ENCODE data around the gene GIPC2.
A peak's percentile ranks its signal among the peaks of the same experiment; 100 is the strongest.
"Not testable (repeated sequence)": the region's sequence is repeated elsewhere in the genome, so short reads cannot be mapped to it uniquely, and the experiment has no call there.

GIPC2 gene

DNA sequence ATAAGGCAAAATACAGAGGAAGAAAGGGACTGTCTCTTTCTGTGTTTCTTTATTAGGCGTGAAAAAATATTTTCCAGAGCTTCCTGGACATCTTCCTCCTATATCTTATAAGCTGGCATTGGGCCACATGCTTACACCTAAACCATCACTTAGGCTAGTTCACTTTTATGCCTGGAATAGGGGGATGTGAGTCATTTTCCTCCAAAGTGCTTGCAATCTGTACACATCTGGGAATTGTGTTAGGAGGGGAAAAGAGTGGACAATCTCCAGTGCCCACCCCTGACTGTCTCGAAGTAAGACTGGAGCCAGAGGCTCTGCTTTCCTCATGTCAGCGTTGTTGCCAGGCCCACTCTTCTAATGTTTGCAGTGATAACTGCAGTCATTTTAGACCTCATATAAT is 29.9 kb downstream of the GIPC2 start:
- Histone ChIP-seq H3K27ac (no peak overlapping the region), H3K4me3 (no peak overlapping the region)
- DNase-seq (ENCODE audit: low spot score), result no peak
- TF ChIP-seq, protein P1, sequence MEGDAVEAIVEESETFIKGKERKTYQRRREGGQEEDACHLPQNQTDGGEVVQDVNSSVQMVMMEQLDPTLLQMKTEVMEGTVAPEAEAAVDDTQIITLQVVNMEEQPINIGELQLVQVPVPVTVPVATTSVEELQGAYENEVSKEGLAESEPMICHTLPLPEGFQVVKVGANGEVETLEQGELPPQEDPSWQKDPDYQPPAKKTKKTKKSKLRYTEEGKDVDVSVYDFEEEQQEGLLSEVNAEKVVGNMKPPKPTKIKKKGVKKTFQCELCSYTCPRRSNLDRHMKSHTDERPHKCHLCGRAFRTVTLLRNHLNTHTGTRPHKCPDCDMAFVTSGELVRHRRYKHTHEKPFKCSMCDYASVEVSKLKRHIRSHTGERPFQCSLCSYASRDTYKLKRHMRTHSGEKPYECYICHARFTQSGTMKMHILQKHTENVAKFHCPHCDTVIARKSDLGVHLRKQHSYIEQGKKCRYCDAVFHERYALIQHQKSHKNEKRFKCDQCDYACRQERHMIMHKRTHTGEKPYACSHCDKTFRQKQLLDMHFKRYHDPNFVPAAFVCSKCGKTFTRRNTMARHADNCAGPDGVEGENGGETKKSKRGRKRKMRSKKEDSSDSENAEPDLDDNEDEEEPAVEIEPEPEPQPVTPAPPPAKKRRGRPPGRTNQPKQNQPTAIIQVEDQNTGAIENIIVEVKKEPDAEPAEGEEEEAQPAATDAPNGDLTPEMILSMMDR (IDR thresholded peaks at IDR 0.05), result no peak

DNA sequence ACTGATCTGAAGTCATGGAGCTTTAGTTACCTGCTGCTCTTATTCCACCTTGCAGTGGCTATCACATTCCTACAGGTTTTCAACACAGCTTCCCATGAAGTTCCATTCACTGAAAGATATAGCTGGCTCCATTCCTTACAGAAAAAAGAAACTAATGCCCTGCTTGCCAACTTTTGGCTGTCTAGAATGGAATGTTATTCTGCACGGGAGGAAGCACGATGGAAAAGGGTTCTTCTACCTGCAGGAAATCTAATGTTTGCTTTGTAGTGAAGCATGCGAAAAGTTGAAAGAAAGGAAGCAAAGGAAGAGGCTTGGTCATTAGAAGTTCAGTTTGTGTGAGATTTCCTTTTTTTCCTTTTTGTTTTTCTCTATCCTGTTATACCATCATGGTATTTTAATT is 32.6 kb downstream of the GIPC2 start:
- no peak overlapping the region for H3K4me3 ChIP-seq
- DNase-seq (ENCODE audit: low spot score), result no peak
- no peak overlapping the region for H3K27ac ChIP-seq
- TF ChIP-seq, protein P1 (IDR thresholded peaks at IDR 0.05), result no peak

DNA sequence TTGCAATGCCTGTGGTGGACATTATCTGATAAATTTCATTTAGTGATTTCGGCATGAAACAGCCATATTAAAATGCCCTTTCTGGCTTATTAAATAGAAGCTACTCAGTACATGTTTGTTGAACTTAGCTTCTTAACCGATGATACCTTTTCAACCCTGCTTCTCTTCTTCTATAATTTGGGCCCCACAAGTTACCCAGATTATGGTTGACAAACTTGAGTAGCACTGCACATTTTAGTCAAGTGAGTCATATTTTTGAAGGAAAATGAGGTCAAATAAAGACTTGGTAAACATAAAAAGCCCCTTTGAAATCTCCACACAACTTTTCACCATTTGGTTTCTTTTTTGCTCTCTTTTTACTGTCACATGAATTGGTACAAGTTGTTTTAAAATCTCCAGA is 33.8 kb downstream of the GIPC2 start:
- peak overlapping the region; percentile 13 to 62 for H3K27ac ChIP-seq
- DNase-seq (ENCODE audit: low spot score), result no peak
- TF ChIP-seq, protein P1 (IDR thresholded peaks at IDR 0.05), result no peak
- H3K4me3 ChIP-seq, result no peak overlapping the region

DNA sequence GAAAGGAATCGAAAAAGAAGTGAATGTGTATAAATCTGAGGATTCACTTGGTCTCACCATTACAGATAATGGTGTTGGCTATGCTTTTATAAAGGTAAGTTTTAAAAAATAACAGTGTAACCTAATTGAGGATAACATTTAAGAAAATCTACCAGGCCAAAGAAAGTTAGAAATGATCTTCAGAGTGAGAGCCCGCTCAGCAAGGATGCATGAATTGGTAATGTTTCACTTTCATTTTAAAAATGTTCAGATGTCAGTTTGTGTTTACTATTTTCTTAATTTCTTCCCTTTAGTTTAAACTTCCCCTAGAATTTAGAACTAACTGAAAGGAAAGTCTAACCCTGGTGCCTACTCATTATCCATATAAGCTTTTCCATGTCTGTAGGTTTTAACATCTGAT is 35.0 kb downstream of the GIPC2 start:
- TF ChIP-seq, protein P1 (IDR thresholded peaks at IDR 0.05), result no peak
- DNase-seq (ENCODE audit: low spot score), result no peak
- Histone ChIP-seq H3K27ac (no peak overlapping the region), H3K4me3 (peak overlapping the region; percentile 23)

DNA sequence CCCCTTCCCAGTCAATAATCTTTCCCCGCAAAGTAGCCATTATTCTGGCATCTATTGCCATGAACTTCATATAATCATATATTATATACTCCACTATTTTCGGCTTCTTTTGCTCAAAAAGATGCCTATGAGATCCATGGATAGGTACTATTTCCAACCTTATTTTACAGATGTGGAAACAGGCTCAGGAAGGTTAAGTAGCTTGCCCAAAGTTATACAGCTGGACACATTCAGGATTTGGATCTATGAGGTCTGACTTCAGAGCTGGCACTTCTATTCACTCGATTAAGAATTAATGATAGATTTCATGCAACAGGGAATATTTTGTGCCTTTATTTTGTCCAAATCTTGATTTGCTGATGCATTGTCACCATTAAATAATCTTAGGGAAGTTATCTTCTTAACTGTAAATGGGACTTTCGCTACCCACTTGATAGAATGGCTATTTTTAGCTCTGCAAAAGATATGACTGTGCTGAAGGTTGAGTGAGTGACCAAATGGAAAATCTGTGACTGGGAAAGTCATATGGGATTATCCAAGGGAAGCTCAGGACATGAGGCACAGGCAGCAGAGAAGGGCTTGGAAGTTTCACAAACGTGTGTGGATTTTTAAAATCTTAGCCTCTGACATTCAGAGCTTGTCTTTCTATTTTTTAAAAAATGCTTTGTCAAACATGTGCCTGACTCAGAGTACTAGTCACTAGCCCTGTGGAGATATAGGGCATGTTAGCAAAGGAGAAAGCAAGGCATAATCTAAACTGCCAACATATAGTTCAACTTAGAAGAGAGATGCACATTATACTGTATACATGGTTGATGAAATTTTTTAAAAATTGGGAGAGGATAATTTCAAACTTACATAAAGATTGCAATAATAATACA is 36.5 kb downstream of the GIPC2 start:
- H3K4me3 ChIP-seq, result no peak overlapping the region
- peak overlapping the region; percentile 43 to 64 for H3K27ac ChIP-seq
- no peak for DNase-seq (ENCODE audit: low spot score)
- TF ChIP-seq, protein P1 (IDR thresholded peaks at IDR 0.05), result no peak

DNA sequence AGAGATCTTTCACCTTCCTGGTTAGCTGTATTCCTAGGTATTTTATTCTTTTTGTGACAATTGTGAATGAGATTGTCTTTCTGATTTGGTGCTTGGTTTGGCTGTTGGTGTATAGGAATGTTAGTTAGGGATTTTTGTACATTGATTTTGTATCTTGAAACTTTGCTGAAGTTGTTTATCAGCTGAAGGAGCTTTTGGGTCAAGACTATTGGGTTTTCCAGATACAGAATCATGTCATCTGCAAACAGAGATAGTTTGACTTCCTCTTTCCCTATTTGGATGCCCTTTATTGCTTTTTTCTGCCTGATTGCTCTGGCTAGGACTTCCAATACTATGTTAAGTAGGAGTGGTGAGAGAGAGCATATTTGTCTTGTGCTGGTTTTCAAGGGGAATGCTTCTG is 38.9 kb downstream of the GIPC2 start:
- H3K27ac ChIP-seq; DNase-seq (ENCODE audit: low spot score); H3K4me3 ChIP-seq: not testable (repeated sequence)

DNA sequence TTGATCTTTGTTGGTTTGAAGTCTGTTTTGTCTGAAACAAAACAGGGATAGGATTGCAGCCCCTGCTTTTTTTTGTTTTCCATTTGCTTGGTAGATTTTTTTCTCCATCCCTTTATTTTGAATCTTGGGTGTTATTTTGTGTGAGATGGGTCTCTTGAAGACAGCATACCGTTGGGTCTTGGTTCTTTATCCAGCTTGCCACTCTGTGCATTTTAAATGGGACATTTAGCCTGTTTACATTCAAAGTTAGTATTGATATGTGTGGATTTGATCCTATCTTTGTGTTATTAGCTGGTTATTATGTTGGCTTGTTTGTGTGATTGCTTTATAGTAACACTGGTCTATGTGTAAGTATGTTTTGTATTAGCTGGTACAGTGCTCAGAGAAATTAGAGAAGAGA is 40.9 kb downstream of the GIPC2 start:
- no peak overlapping the region for H3K27ac ChIP-seq
- H3K4me3 ChIP-seq, result no peak overlapping the region
- DNase-seq (ENCODE audit: low spot score), result no peak
- TF ChIP-seq, protein P1 (IDR thresholded peaks at IDR 0.05), result no peak
